Prostate gland (tissue), 2 donors: ENCODE results near the gene CD82. TPM values are rescaled to one million over a fixed set of nuclear protein-coding genes. Genes with fewer than 3 reads are reported as not detected.

ENCODE experiments used
- DNase-seq: peaks from one replicate; pipeline ENCODE4 v3.0.0-alpha.2; 2019; ENCODE audit warnings: low spot score
- H3K27ac ChIP-seq, 2 donors: fragments of 200-600 bp; sonication (generic); 2 replicates each; pipeline ENCODE4 v1.5.1; 2017 to 2019
- H3K27me3 ChIP-seq: fragments of 200-600 bp; sonication (generic); replicated peaks from 2 replicates; pipeline ENCODE4 v1.5.1; 2019; ENCODE audit not compliant: insufficient read depth
- H3K36me3 ChIP-seq, 2 donors: fragments of 200-600 bp; sonication (generic); 1 replicate in 1 of 2; 2 replicates in 1 of 2; pipeline versions ENCODE4 v1.5.1 to v1.8.1; 2017 to 2019
- H3K4me1 ChIP-seq: fragments of 200-600 bp; sonication (generic); replicated peaks from 2 replicates; pipeline ENCODE4 v1.5.1; 2019
- H3K4me3 ChIP-seq, 2 donors: fragments of 200-600 bp; sonication (generic); 2 replicates each; pipeline ENCODE4 v1.5.1; 2017 to 2019
- H3K9me3 ChIP-seq: fragments of 200-600 bp; sonication (generic); 2 replicates; pipeline ENCODE4 v1.5.1; 2017
- CTCF ChIP-seq, 4 experiments: fragments of 200-600 bp in 2 of 4; fragments of 450-650 bp in 2 of 4; sonication (generic) in 2 of 4; IDR thresholded peaks; 1 replicate in 3 of 4; 2 replicates in 1 of 4; pipeline ENCODE4 v1.5.1; 2016 to 2019; ENCODE audit warnings: antibody characterized with exemption in 4 of 4, mild to moderate bottlenecking in 2 of 4, moderate library complexity in 2 of 4
- POLR2A ChIP-seq: fragments of 450-650 bp; IDR thresholded peaks from one replicate; pipeline ENCODE4 v1.6.1; 2016; ENCODE audit warnings: antibody characterized with exemption, mild to moderate bottlenecking
- POLR2AphosphoS5 ChIP-seq: sonication (generic); formaldehyde crosslinking; IDR thresholded peaks from one replicate; pipeline ENCODE4 v1.6.1; 2017; ENCODE audit warnings: antibody characterized with exemption
- WGBS: methylation state at CpG from one replicate; pipeline ENCODE4 v1.1.5; 2018; 5-methylcytosine and 5-hydroxymethylcytosine counted together
- intact Hi-C: fragments of 100-400 bp; cut with DNase I; formaldehyde crosslinking; loops from one replicate; pipeline ENCODE4 v1.14.2; 2022
- total RNA-seq, 2 donors: library from RNA; depleted of rRNA; stranded (reverse); fragments of >200 nt; gene quantifications; one replicate each; pipeline ENCODE4 v1.1.0, GENCODE V29; 2016

CD82 gene
- total RNA-seq, 2 donors from 2014 or later = 35.1 to 54.6 TPM

- WGBS = 3% methylated on average over 22 of the region's 22 CpGs
- no peak for TF ChIP-seq CTCF (IDR thresholded peaks at IDR 0.05)
- peak; percentile 76 for TF ChIP-seq POLR2A
- TF ChIP-seq POLR2AphosphoS5 = peak; percentile 68
- DNase-seq = peak; percentile 92
- no peaks in the 10 kb centered on the region for H3K9me3 ChIP-seq
- H3K4me3 ChIP-seq = peak overlapping the region; percentile 38 to 51
- no peaks in the 10 kb centered on the region for H3K27me3 ChIP-seq
- no peaks in the 10 kb centered on the region for H3K36me3 ChIP-seq
- H3K27ac ChIP-seq = peak overlapping the region; percentile 96 to 99
- intact Hi-C loops = loop anchor here (2.0 to 10.0 kb wide), 3 partner anchors 28 to 333 kb away; partner anchors contain the start of gene TSPAN18
- H3K4me1 ChIP-seq = peaks cover 8% of the 10 kb centered on the region
These were observed 723 bp upstream of the CD82 start for GRCh38 chr11:44564670-44565210.

GRCh38 chr11:44565953-44566949 lies 788 bp downstream of the CD82 start:
- H3K4me1 ChIP-seq = peaks cover 8% of the 10 kb centered on the region
- intact Hi-C loops = loop anchor here (2.0 to 10.0 kb wide), 3 partner anchors 27 to 331 kb away; partner anchors contain the start of gene TSPAN18

GRCh38 chr11:44566952-44567875 lies 1.8 kb downstream of the CD82 start:
- Histone ChIP-seq H3K9me3 (no peaks in the 10 kb centered on the region), H3K27me3 (no peaks in the 10 kb centered on the region), H3K27ac (no peak overlapping the region), H3K4me1 (peaks cover 8% of the 10 kb centered on the region), H3K4me3 (no peak overlapping the region), H3K36me3 (no peaks in the 10 kb centered on the region)
- intact Hi-C loops = loop anchor here (5.0 to 10.0 kb wide), 2 partner anchors 158 to 330 kb away; partner anchors contain the start of gene TSPAN18
- 86% methylated on average over 11 of the region's 11 CpGs for WGBS
- no peak for DNase-seq
- no peak for TF ChIP-seq CTCF (IDR thresholded peaks at IDR 0.05)
- no peak for TF ChIP-seq POLR2AphosphoS5
- no peak for TF ChIP-seq POLR2A

More at GRCh38 chr11:44565953-44566949, 788 bp downstream of the CD82 start:
- TF ChIP-seq CTCF (IDR thresholded peaks at IDR 0.05) (no peak), POLR2A (no peak), POLR2AphosphoS5 (no peak)
- Histone ChIP-seq H3K36me3 (no peaks in the 10 kb centered on the region), H3K4me3 (peak overlapping the region; percentile 51 to 56), H3K27ac (peak overlapping the region; percentile 57 to 73), H3K27me3 (no peaks in the 10 kb centered on the region), H3K9me3 (no peaks in the 10 kb centered on the region)
- DNase-seq = no peak
- 34% methylated on average over 17 of the region's 17 CpGs for WGBS

GRCh38 chr11:44567876-44568256 lies 2.4 kb downstream of the CD82 start:
- Histone ChIP-seq H3K27me3 (no peaks in the 10 kb centered on the region), H3K4me1 (peaks cover 8% of the 10 kb centered on the region), H3K9me3 (no peaks in the 10 kb centered on the region), H3K4me3 (no peak overlapping the region), H3K27ac (no peak overlapping the region), H3K36me3 (no peaks in the 10 kb centered on the region)
- intact Hi-C loops = loop anchor here (5.0 to 10.0 kb wide), 2 partner anchors 157 to 329 kb away; partner anchors contain the start of gene TSPAN18
- WGBS = 83% methylated on average over 4 of the region's 4 CpGs
- TF ChIP-seq POLR2A = no peak
- no peak for TF ChIP-seq POLR2AphosphoS5
- no peak for TF ChIP-seq CTCF (IDR thresholded peaks at IDR 0.05)
- no peak for DNase-seq
